ENCODE results near the gene PRKAR2B.

PRKAR2B gene

DNA sequence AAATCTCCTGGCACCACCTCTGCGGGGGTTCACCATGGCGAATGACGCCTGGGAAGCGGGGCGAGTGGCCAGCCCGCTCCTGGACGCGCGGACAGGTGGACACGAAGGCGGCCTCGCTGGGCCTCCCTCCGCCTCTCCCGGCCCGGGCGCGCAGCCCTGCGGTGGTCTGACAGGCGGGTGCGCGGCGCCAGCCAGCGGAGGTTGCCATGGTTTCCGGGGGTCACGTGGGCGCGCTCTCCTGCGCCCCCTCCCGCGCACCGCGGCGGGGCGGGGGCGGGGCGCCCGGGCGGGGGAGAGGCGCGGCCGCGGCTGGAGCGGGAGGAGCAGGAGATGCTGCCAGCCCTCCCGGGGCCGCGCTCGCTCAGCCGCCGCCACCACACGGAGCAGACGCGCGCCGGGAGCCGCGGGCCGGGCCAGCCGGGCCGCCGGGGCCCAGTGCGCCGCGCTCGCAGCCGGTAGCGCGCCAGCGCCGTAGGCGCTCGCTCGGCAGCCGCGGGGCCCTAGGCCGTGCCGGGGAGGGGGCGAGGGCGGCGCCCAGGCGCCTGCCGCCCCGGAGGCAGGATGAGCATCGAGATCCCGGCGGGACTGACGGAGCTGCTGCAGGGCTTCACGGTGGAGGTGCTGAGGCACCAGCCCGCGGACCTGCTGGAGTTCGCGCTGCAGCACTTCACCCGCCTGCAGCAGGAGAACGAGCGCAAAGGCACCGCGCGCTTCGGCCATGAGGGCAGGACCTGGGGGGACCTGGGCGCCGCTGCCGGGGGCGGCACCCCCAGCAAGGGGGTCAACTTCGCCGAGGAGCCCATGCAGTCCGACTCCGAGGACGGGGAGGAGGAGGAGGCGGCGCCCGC lies at the start of gene PRKAR2B:
Gene PRKAR2B (plus strand): TSS at position 359 of the 848 bp plus-strand sequence. CDS start 203 bp downstream, at position 562.
- DNase-seq, result peak; percentile 64

DNA sequence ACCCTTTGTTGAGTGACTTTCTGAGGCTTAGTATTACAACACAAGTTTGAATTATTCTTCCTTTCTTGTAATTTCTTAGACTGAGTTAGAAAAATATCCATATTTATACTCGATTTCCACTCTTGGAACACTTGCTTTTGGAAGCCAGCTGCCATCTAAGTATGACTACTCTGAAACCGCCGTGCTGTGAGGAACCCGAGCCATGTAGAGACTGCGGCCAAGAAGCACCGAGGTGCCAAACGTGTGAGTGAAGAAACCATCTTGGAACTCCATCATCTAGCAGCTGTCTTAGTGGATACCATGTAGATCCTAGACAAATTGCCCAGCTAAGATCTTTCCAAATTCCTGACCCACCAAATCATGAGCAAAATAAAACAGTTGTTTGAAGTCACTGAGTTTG lies 49.7 kb upstream of the PRKAR2B start:
- DNase-seq, result no peak

DNA sequence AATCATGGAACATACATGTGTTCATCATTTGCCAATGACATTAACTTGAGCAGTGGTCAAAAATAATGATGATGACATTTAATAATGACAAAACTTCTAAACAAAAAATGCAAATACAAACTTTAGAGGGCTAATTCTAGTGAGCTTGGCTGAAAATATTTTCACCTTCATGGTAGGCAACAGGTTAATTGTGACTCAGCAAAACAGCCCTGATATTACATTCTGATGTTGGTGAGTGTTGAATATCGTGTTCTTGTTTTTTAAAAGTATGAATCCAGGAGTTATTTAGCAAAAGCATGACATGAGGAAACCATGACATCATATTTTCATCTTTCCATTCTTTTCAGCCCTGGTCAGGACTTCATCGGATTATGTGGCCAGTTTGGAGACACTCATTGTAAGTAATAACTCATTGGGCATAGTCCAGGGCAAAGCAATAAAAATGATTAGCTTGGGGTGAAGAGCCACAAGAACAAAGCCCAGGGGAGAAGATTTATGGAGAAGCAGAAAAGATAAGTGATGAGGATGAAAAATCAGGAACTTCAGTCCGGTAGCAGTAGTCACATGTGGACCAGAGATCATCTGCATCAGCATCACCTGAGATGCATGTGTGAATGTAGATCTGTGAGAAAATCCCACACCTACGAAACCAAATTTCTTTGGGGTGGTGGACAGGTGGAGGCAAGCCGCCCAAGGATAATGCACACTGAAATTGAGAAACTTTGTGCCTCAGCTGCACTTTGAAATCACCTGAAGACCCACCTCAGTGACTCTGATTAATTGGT lies 46.8 kb upstream of the PRKAR2B start:
- no peak for DNase-seq

DNA sequence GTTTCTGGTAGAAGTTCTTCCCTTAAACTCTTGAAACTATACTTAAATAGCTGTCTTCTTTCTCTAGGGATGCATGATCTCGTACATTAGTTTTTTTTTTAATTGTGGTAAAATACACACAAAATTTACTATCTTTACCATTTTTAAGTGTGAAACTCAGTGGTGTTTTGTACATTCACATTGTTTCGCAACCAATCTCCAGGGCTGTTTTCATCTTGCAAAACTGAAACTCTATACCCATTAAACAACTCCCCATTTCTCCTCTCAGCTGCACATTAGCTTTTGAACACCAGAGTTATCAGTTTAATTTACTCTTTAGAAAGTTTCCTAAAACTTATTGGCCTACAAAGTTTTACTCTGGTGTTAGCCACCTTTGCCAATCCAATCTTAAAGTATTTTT lies 45.5 kb upstream of the PRKAR2B start:
- no peak for DNase-seq

DNA sequence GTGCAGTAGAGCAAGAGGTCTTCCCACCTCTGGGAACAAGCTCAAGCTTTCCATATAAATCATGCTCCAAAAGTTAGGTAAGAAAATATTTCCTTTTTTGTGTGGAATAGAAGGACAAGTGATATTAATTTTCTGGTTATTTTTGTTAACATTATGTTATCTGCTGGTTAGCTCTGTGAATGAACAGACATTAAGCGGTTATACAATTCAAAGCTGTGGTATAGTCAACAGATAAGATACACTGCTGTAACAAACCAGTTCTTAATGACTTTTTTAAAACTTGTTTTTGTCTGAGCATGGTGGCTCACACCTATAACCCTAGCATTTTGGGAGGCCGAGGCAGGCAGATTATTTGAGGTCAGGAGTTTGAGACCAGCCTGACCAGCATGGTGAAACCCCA lies 43.0 kb upstream of the PRKAR2B start:
- no peak for DNase-seq

DNA sequence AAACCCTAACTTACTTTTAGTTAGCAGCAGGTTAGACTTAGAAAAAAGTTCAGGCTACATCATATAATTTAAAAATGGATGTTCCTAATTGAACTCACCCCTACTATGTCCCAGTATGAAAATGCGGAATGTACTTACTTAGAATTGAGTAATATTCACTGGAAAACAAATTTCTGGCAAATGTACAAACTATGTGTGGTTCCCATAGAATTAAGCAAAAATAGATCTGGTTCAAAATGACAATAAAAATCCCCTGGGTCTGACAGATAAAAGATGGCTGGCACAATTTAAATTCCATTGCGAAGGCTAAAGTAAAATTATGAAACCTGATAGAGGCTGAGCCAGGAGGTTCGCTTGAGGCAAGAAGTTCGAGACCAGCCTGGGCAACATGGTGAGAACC lies 42.4 kb upstream of the PRKAR2B start:
- DNase-seq, result no peak

DNA sequence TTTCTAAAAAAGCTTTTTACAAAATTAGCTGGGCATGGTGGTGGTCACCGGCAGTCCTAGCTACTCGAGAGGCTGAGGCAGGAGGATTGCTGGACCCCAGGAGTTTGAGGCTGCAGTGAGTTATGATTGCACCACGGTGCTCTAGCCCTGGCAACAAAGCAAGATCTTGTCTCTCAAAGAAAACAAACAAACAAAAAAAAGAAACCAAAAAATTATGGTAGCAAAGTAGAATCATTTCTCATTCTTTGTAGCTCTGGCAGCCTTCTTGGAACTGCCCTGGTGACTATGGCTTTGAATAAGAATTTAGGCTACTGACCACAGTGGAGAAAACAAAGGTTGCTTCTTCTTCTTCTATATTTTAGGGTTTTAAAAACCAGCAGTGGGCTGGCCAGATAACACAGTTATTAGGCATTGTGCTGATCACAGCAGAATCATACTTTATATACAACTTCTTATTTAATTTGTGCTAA lies 41.9 kb upstream of the PRKAR2B start:
- no peak for DNase-seq

DNA sequence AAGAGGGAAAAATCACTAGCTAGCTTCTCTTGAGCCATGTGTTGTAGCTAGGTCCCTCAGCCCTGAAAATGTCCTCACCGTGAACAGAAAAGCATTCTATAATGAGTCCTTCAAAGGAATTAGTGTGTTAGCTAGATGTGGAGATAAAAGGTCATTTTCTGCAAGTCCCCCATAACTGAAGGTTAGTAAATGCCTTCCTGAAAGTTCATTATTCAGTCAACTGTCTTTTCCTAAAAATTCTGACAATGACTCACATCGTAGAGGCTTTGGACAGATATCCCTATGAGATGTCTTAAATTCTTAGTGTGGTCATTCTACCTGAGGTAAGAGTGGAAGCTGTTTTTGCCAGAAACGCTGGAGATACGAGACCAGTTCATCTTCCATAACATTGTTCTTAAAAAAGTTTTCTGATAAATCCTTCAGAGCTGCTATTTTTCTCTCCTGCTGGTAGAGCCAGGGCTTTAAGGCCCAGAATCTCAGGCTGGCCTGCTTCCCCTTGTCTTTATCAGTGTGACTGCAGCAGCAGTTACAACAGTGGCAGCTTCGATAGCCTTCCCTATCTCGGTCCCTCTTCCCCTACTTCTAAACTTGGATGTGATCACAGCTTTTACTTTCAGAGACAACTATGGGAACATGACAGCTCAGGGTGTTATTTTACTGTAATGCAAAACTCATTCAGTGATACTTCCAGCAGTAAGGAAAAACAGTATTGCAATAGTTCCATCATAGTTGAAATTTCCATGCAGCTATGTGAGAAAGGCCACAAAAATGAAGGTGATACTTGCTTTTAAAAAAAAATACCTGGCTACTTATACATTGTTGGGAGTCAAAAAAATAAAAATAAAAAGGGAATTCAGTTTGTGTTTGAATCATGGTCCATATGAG lies 37.3 kb upstream of the PRKAR2B start:
- DNase-seq, result no peak

DNA sequence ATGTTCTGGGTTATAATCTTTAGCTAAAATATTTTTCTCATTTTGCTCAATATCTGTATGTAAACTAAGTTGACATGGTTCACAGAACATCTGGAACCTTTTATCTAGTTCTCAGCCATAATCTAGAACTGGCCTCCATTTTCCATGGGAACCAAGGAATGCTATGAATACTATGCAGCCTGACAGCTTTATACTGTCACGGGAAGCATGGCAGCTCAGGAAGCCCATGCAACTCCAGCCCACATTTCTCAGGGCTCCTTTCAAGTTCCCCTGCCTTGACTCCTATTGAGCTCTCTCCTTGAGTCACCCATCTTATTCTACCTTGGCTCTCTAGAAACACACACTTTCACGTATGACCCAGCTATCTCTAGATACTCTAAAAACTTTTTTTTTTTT lies 36.6 kb upstream of the PRKAR2B start:
- DNase-seq, result no peak

DNA sequence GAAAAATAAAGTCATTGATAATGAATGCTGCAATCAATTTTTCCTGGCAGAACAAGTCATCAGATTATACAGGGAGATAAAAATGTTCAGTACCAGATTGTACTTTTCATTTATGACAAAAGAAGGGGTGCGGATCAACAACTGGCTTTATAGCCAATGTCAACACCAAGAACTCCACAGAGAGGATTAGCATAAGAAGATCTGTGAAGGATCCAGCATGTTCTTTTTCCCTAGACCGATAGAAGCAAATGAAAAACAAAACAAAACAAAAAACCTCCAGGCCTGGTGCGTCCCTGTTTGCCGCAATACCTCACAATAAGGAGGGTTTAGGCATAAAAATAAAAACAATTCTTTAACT lies 34.7 kb upstream of the PRKAR2B start:
- no peak for DNase-seq

DNA sequence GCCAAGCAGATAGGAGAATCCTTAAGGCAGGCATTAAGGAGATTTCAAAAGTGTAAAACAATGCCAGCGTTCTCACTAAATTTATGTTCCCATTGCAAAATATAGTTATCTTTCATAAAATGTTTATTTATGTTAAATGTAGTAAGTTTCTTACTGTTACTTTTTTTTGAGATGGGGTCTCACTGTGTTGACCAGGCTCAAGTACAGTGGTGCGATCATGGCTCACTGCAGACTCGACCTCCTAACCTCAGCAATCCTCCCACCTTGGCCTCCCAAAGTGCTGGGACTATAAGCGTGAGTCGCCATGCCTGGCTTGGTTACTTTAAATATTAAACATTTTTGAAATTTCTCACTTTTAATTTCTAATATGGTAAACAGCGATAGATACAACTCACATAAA lies 31.8 kb upstream of the PRKAR2B start:
- DNase-seq, result no peak

DNA sequence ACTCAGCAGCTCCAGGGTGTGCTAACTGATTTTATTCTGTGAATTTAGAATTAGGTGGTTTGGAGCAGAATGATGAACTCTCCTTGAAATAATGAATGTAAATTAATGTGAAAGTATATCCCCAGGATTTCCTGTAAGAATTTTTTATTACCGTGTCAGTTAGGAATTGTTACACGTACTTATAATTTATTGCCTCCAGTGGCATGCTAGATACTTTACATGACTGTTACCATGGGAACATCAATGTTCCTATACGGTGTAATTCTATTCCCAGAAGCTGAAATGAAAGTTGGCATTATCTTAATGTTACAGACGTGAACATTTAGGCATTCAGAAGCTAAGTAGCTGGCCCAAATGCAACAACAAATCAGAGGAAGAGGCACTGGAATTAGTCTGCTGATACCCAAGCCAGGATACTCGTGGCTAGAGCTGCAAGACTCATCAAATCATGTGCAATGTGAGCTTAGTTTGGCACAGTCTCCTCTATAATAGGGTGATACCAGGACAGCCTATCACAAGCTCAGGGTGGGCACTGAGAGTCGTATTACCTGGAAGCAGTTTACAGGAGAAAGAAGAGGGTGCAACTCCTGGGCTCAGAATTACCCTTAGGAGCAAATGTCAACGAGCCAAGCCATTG lies 30.0 kb upstream of the PRKAR2B start:
- DNase-seq, result no peak

DNA sequence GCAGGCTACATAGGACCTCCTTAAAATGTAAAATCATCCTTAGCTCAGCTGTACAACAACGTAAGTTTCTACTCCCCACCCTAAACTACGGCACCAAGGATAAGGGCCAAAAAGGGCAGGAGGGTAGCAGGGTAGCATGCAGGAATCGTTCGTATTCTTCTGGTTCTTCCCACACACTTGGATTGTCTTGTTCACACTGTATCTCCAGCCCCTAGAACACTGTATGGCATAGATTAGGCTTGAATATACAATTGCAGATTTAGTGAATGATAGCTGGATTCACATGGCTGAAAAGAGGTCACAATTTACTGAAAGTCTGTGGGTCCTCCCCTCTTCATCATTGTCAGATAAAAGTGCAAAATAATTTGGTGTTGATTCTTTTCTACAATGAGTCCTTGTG lies 28.2 kb upstream of the PRKAR2B start:
- DNase-seq, result no peak

DNA sequence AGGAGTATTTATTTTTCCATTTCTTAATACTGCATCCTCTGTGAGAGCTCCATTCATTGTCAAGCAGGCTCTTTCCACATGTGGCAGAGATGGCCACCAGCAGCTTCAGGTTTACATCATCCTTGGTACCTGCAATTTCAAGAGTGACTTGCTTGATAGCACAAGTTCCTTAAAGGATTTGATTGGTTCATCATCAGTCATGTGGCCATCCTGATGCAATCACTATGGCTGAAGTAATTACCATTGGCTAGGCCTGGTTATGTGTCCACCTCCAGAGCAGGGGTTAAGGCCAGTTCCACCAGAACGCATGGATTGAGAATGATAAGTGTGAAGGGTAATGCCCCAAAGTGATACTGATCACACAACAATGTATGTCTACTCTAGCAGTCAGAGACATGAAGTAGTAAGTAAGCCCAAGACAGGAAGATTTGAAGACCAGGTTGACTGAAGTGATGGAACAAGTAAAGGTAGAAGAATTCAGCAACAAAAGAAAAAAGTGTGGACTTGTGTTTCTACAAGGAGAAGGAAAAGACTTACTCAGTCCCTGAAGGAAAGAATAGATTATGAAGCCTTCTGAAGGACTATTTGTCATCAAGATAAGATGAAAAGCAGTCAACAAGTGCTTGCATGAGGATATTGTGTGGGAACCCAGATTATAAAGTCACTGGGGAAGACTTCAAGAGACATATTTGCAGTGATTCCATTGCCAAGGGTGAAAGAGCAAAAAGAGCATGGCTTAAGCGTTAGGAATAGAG lies 26.4 kb upstream of the PRKAR2B start:
- no peak for DNase-seq

DNA sequence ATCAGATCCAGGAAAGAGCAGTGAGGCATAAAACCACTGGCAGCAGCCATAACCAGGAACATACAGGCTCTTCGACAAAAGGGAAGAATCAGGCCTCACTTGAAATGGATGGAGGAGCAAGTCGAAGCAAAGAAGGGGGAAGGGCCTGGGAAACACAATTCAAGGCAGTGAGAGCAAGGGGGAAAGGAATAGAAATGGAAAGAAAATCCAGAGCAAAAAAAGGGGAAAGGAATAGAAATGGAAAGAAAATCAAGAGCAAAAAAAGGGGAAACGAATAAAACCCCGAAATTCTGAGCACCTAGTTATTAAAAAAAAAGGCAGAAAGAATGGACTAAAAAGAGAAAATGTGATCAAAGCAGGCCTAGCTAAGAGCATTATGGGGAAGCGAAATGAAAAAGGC lies 24.1 kb upstream of the PRKAR2B start:
- no peak for DNase-seq

DNA sequence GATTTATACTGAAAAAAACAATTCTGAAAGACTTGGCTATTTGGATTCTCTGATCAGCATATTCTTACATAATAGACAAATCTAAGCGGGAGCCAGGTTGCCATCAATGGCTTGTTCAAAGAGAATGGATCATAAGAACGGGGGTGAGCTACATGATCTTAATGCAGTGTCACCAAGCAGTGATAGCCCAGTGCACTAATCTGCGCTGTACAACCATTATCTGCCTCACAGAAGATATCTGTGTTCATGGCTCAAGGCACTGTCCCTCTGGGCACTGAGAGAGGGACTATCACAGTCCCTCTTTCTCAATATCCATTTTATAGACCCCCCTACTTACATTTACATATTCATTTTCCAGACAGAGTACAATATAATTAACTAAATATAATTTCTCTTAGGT lies 22.9 kb upstream of the PRKAR2B start:
- DNase-seq, result no peak

DNA sequence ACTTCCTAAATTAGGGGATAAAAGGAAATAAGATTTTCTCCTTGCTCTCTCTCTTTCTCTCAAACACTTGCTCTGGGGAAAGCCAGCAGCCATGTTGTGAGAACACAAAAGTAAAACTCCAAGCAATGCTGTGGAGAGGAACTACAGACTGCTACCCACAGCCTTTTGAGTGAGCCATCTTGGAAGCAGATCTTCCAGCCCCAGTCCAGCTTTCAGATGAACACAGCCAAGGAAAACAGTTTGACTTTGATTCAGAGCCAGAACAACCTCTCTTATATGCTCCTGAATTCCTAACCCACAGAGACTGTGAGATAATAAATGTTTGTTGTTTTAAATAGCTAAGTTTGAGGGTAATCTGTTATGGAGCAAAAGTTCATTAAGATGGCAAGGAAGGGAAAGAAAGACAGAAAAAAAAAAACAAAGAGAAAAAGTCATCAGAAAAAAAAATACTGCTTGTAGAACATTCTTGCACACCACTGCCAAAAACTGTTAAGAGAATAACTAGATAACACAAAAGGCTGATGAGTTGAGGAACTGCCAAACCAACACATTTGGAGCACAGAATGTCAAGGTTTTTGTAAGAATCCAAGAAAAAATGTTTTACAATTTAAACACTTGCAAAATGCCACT lies 20.9 kb upstream of the PRKAR2B start:
- no peak for DNase-seq

DNA sequence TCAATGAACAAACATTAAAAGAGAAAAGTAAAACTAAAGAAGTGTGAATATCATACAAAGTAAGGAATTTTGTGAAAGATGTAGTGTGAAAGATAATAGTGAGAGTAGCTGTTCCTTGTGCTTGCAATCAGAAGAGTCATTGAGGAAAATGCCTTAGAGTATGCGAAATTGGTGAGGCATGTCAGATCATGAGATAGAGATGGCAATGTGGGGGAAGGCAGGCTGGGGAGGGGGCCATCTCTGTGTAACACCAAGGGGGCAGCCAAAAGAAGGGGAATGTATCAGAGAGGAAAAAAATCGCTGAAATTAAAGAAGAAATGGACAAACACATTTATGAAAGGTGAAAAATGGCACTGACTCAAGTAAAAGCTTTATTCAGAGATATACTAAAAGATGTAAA lies 19.6 kb upstream of the PRKAR2B start:
- DNase-seq, result no peak

DNA sequence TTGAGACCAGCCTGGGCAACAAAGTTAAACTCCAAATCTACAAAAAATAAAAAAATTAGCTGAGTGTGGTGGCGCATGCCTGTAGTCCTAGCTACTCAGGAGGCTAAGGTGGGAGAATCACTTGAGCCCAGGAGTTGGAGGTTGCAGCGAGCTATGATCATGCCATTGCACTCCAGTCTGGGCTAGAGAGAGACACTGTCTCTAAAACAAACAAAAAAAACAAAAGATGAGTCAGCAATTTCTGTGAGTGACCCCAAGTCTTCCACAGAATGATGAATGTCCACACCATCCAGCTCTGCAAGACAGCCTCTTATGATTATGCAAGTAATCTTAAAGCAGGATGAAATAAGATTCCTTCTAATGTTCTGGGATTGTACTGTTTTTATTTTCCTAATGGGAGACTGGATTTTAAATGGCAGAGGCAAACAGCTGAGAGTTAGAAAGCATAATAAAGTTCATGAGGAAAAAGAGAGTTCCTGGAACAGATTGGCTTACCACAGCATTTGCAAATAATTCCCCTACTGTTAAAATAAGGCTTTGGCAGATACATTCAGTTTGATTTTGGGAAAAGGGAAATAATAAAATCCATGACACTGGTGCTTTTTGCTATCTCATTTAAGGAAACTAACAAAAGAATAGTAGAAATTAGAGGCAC lies 18.9 kb upstream of the PRKAR2B start:
- no peak for DNase-seq

DNA sequence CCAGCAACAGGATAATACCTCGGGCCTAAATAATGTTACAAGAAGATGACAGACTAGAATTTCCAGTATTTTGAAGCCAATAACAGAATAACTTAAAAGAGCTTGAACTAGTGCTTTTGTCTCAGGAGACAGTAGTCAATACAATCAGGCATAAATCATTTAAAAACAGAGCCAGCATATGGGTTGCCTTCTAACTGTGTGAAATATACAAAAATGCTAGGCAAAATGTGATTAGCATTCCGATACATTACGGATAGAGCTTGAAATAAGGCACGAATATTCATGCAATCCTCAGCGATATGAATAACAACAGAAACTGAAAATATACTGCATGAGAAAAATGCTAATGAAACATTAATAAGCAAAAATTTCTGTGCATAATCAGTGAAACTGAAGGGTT lies 18.3 kb upstream of the PRKAR2B start:
- DNase-seq, result no peak

DNA sequence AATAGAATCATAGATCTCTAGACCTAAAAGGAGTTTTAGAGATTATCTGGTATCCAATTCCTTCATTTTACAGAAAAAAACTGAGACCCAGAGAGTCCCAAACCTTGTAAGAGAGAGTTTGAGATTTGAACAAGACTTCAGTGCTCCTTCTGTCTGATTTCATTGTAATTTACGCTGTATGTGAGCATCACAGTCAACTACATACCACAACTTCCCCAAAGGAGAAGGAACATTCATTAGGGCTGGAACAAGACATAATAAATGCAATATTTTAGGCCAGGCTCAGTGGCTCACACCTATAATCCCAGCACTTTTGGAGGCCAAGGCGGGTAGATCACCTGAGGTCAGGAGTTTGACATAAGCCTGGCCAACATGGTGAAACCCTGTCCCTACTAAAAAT lies 17.3 kb upstream of the PRKAR2B start:
- DNase-seq, result no peak

Measured in activated T-cell treated with anti-CD3 and anti-CD28 coated beads for 4 hours (primary cell).